Retinal pigment epithelial cell (primary cell): Measurements from ENCODE around the gene OR6C68.
"Not testable (repeated sequence)": the region's sequence is repeated elsewhere in the genome, so short reads cannot be mapped to it uniquely, and the experiment has no call there.

Experiments
- DNase-seq: peaks from one replicate; pipeline ENCODE4 v3.0.0-alpha.2; 2010; ENCODE audit warnings: low read depth
- H3K4me3 ChIP-seq: 2 replicates; pipeline ENCODE4 v1.5.1; 2011; ENCODE audit warnings: mild to moderate bottlenecking, low read length, control low read depth, moderate library complexity
- CTCF ChIP-seq: conservative IDR thresholded peaks from 2 replicates; pipeline ENCODE4 v1.5.1; 2011; ENCODE audit warnings: low read depth, low read length, control low read depth, inconsistent platforms

The OR6C68 gene

GRCh38 chr12:55492078-55492477, at the start of gene OR6C68:
OR6C68 (plus strand) TSS chr12:55492378; CDS start chr12:55492378, 0 bp downstream.
- TF ChIP-seq CTCF: no peak
- no peak for DNase-seq
- H3K4me3 ChIP-seq: no peak within 1 kb of the TSS

DNA sequence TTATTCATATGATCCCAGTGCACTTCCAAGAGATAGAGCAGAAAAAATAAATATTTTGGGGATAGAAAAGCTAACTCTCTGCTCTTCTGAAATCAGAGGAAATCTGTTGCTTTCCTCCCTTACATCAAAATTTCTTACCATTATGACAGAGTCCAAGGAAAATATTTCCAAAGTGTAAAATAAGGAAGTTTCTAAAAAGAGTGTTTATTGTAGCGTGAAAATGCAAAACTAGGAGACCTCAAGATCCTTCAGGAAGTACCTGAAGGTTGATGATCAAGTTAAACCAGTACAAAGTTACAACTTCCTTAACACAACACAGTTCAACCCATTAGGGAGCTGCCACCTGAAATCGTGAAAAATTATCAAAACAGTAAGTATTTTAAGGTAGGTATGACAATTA, 48.4 kb upstream of the OR6C68 start, which contains the start of gene OR6C2:
TSS of gene OR6C2 (plus strand) at position 301 of the 400 bp plus-strand sequence. CDS start 8,138 bp downstream, outside the sequence.
- DNase-seq: no peak
- TF ChIP-seq CTCF: no peak
- H3K4me3 ChIP-seq: no peak within 1 kb of the TSS

GRCh38 chr12:55445357-55445756, 46.8 kb upstream of the OR6C68 start:
- no peak overlapping the region for H3K4me3 ChIP-seq
- no peak for TF ChIP-seq CTCF
- no peak for DNase-seq

DNA sequence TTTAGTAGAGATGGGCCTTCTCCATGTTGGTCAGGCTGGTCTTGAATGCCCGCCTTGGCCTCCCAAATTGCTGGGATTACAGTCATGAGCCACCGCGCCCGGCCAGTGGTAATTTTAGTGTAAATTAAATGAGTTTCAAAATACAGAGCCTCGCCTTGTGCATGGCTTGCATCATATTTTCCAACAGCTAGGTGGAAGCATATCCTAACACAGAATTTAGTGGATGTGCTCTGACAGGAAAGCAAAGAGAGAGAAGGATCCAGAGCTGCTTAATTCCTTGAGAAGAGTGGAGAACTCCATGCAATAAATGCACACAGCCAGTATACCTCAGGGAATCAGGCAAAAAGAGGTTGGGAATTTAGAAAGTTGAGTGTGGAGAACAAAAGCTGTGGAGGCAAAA, 45.9 kb upstream of the OR6C68 start:
- no peak overlapping the region for H3K4me3 ChIP-seq
- no peak for TF ChIP-seq CTCF
- DNase-seq: no peak

DNA sequence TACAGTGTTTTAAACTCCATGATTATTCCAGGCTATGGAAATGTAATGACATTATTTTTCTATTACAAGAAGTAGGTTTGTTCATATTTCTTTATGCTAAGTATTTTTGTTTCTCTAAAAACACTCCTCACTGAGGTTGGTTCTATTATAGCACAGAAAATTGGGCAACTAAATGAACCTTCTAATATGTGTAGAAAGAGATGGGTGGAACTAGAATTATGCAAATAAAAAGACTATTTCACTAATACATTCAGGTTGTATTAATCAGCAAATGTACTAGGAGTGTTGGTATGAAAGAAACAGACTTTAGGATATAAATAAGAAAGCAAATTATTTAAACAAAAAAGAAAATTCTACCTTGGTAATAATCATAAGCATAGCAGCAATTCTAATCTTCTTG, 43.4 kb upstream of the OR6C68 start:
- no peak for DNase-seq
- TF ChIP-seq CTCF: no peak
- no peak overlapping the region for H3K4me3 ChIP-seq

DNA sequence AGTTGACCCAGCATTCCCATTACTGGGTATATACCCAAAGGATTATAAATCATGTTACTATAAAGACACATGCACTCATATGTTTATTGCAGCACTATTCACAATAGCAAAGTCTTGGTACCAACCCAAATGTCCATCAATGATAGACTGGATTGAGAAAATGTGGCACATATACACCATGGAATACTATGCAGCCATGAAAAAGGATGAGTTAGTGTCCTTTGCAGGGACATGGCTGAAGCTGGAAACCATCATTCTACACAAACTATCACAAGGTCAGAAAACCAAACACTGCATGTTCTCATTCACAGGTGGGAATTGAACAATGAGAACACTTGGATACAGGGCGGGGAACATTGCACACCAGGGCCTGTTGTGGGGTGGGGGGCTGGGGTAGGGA, 27.3 kb upstream of the OR6C68 start:
- H3K4me3 ChIP-seq, DNase-seq: not testable (repeated sequence)

GRCh38 chr12:55467836-55468235, 24.3 kb upstream of the OR6C68 start:
- TF ChIP-seq CTCF: no peak
- H3K4me3 ChIP-seq: no peak overlapping the region
- DNase-seq: no peak

DNA sequence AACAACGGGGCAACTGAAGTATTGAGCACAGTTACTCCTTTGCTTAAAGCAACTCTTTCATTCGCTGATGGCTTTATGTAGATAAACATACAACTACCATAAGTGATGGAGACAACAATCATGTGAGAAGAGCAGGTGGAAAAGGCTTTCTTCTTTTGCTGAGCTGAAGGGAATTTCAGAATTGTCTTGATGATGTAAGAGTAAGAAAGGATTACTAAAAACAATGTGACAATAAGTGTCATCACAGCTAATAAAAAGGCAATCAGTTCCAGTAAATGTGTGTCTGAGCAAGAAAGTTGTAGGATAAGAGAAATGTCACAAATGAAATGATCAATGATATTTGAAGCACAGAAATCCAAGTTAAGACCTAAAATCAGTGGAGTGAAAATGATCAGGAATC, 22.9 kb upstream of the OR6C68 start:
- no peak overlapping the region for H3K4me3 ChIP-seq
- DNase-seq: no peak
- no peak for TF ChIP-seq CTCF
